Memory B cell (primary cell): Measurements from ENCODE around the gene SIAH2.

Source experiments
- ATAC-seq: fragments of 150-1000 bp; cut with Tn5 transposase; 2 replicates; pipeline ENCODE4 v1.10.0; 2021; ENCODE audit warnings: low read depth, mild to moderate bottlenecking, moderate library complexity
- DNase-seq, 2 donors: peaks; one replicate each; pipeline ENCODE4 v3.0.0; 2022; ENCODE audit warnings: low spot score in 2 of 2
- H3K27ac Mint-ChIP-seq: one replicate; pipeline ENCODE4 v1.8.0; 2022; ENCODE audit warnings: mild to moderate bottlenecking, moderate library complexity, mixed read lengths
- H3K27me3 Mint-ChIP-seq: one replicate; pipeline ENCODE4 v1.8.0; 2022; ENCODE audit warnings: mixed read lengths
- H3K36me3 Mint-ChIP-seq: one replicate; pipeline ENCODE4 v1.8.0; 2022; ENCODE audit warnings: mild to moderate bottlenecking, mixed read lengths
- H3K4me1 Mint-ChIP-seq: one replicate; pipeline ENCODE4 v1.8.0; 2022; ENCODE audit warnings: mixed read lengths
- H3K4me3 Mint-ChIP-seq: one replicate; pipeline ENCODE4 v1.8.0; 2022; ENCODE audit warnings: mild to moderate bottlenecking, moderate library complexity, mixed read lengths
- H3K9me3 Mint-ChIP-seq: one replicate; pipeline ENCODE4 v1.8.0; 2022; ENCODE audit warnings: mixed read lengths

The SIAH2 gene

GRCh38 chr3:150786791-150787190 lies 23.8 kb upstream of the SIAH2 start:
- Mint-ChIP-seq H3K27ac (no peak overlapping the region), H3K36me3 (no peaks in the 10 kb centered on the region), H3K4me3 (no peak overlapping the region), H3K9me3 (no peaks in the 10 kb centered on the region), H3K4me1 (peaks cover 3% of the 10 kb centered on the region), H3K27me3 (peaks cover 2% of the 10 kb centered on the region)
- no peak for DNase-seq
- no peak for ATAC-seq

- Mint-ChIP-seq H3K4me3 (no peak overlapping the region), H3K27me3 (peaks cover 2% of the 10 kb centered on the region), H3K9me3 (no peaks in the 10 kb centered on the region), H3K27ac (no peak overlapping the region), H3K4me1 (peaks cover 3% of the 10 kb centered on the region), H3K36me3 (no peaks in the 10 kb centered on the region)
- no peak for DNase-seq
- no peak for ATAC-seq
Measured at GRCh38 chr3:150784747-150785125, 21.8 kb upstream of the SIAH2 start.

- no peak for DNase-seq
- Mint-ChIP-seq H3K9me3 (no peaks in the 10 kb centered on the region), H3K27me3 (peaks cover 2% of the 10 kb centered on the region), H3K4me1 (peaks cover 3% of the 10 kb centered on the region), H3K36me3 (no peaks in the 10 kb centered on the region), H3K27ac (no peak overlapping the region), H3K4me3 (no peak overlapping the region)
- ATAC-seq, result no peak
Measured at GRCh38 chr3:150783920-150784746, 21.2 kb upstream of the SIAH2 start.

- Mint-ChIP-seq H3K27me3 (peaks cover 2% of the 10 kb centered on the region), H3K4me3 (no peak overlapping the region), H3K9me3 (no peaks in the 10 kb centered on the region), H3K27ac (no peak overlapping the region), H3K36me3 (no peaks in the 10 kb centered on the region), H3K4me1 (peaks cover 3% of the 10 kb centered on the region)
- DNase-seq (no peak), ATAC-seq (no peak)
Measured at GRCh38 chr3:150783316-150783715, 20.3 kb upstream of the SIAH2 start.

GRCh38 chr3:150779402-150779858 lies 16.5 kb upstream of the SIAH2 start:
- Mint-ChIP-seq H3K36me3 (no peaks in the 10 kb centered on the region), H3K27ac (no peak overlapping the region), H3K4me1 (no peaks in the 10 kb centered on the region), H3K4me3 (no peak overlapping the region), H3K27me3 (no peaks in the 10 kb centered on the region), H3K9me3 (no peaks in the 10 kb centered on the region)
- no peak for DNase-seq
- ATAC-seq, result no peak

GRCh38 chr3:150778793-150779401 lies 15.9 kb upstream of the SIAH2 start:
- Mint-ChIP-seq H3K4me1 (no peaks in the 10 kb centered on the region), H3K9me3 (no peaks in the 10 kb centered on the region), H3K36me3 (no peaks in the 10 kb centered on the region), H3K27ac (no peak overlapping the region), H3K27me3 (no peaks in the 10 kb centered on the region), H3K4me3 (no peak overlapping the region)
- DNase-seq (no peak), ATAC-seq (no peak)

GRCh38 chr3:150775001-150775599 lies 12.1 kb upstream of the SIAH2 start:
- no peaks in the 10 kb centered on the region for H3K27me3 Mint-ChIP-seq
- H3K4me1 Mint-ChIP-seq, result no peaks in the 10 kb centered on the region
- no peaks in the 10 kb centered on the region for H3K36me3 Mint-ChIP-seq
- DNase-seq (no peak), ATAC-seq (no peak)
- no peak overlapping the region for H3K27ac Mint-ChIP-seq
- no peak overlapping the region for H3K4me3 Mint-ChIP-seq
- H3K9me3 Mint-ChIP-seq, result no peaks in the 10 kb centered on the region

GRCh38 chr3:150773616-150774192 lies 10.7 kb upstream of the SIAH2 start:
- DNase-seq (no peak), ATAC-seq (no peak)
- Mint-ChIP-seq H3K4me3 (no peak overlapping the region), H3K36me3 (no peaks in the 10 kb centered on the region), H3K9me3 (no peaks in the 10 kb centered on the region), H3K27me3 (no peaks in the 10 kb centered on the region), H3K4me1 (no peaks in the 10 kb centered on the region), H3K27ac (no peak overlapping the region)

- no peaks in the 10 kb centered on the region for H3K36me3 Mint-ChIP-seq
- DNase-seq (no peak), ATAC-seq (no peak)
- no peaks in the 10 kb centered on the region for H3K9me3 Mint-ChIP-seq
- H3K27ac Mint-ChIP-seq, result no peak overlapping the region
- no peaks in the 10 kb centered on the region for H3K4me1 Mint-ChIP-seq
- H3K27me3 Mint-ChIP-seq, result no peaks in the 10 kb centered on the region
- H3K4me3 Mint-ChIP-seq, result no peak overlapping the region
Measured at GRCh38 chr3:150771600-150771999, 8.6 kb upstream of the SIAH2 start.

GRCh38 chr3:150770681-150771080 lies 7.7 kb upstream of the SIAH2 start:
- ATAC-seq, result no peak
- no peaks in the 10 kb centered on the region for H3K27me3 Mint-ChIP-seq
- DNase-seq, result no peak
- no peaks in the 10 kb centered on the region for H3K9me3 Mint-ChIP-seq
- peaks cover 8% of the 10 kb centered on the region for H3K4me1 Mint-ChIP-seq
- no peak overlapping the region for H3K4me3 Mint-ChIP-seq
- no peaks in the 10 kb centered on the region for H3K36me3 Mint-ChIP-seq
- H3K27ac Mint-ChIP-seq, result no peak overlapping the region

- no peaks in the 10 kb centered on the region for H3K36me3 Mint-ChIP-seq
- DNase-seq, result no peak
- H3K9me3 Mint-ChIP-seq, result no peaks in the 10 kb centered on the region
- H3K4me3 Mint-ChIP-seq, result no peak overlapping the region
- H3K4me1 Mint-ChIP-seq, result peaks cover 22% of the 10 kb centered on the region
- ATAC-seq, result no peak
- no peak overlapping the region for H3K27ac Mint-ChIP-seq
- H3K27me3 Mint-ChIP-seq, result peaks cover 1% of the 10 kb centered on the region
Measured at GRCh38 chr3:150766742-150767141, 3.8 kb upstream of the SIAH2 start.

- no peaks in the 10 kb centered on the region for H3K9me3 Mint-ChIP-seq
- H3K4me3 Mint-ChIP-seq, result no peak overlapping the region
- ATAC-seq (peak; percentile 4), DNase-seq (no peak)
- H3K27me3 Mint-ChIP-seq, result peaks cover 1% of the 10 kb centered on the region
- peaks cover 24% of the 10 kb centered on the region for H3K4me1 Mint-ChIP-seq
- H3K27ac Mint-ChIP-seq, result peak overlapping the region; percentile 42
- no peaks in the 10 kb centered on the region for H3K36me3 Mint-ChIP-seq
Measured at GRCh38 chr3:150765949-150766720, 3.2 kb upstream of the SIAH2 start.

- no peaks in the 10 kb centered on the region for H3K36me3 Mint-ChIP-seq
- no peak for ATAC-seq
- H3K4me3 Mint-ChIP-seq, result no peak overlapping the region
- no peak for DNase-seq
- no peak overlapping the region for H3K27ac Mint-ChIP-seq
- H3K4me1 Mint-ChIP-seq, result peaks cover 31% of the 10 kb centered on the region
- H3K9me3 Mint-ChIP-seq, result no peaks in the 10 kb centered on the region
- H3K27me3 Mint-ChIP-seq, result peaks cover 1% of the 10 kb centered on the region
Measured at GRCh38 chr3:150764967-150765366, 2.0 kb upstream of the SIAH2 start.

GRCh38 chr3:150764566-150764965 lies 1.6 kb upstream of the SIAH2 start:
- Mint-ChIP-seq H3K4me3 (no peak overlapping the region), H3K4me1 (peaks cover 35% of the 10 kb centered on the region), H3K27me3 (peaks cover 1% of the 10 kb centered on the region), H3K27ac (no peak overlapping the region), H3K36me3 (no peaks in the 10 kb centered on the region), H3K9me3 (no peaks in the 10 kb centered on the region)
- no peak for ATAC-seq
- DNase-seq, result no peak
